Activated T-cell treated with anti-CD3 and anti-CD28 coated beads, Interleukin-2, amount 50 U/mL, for 72 hours (primary cell): ENCODE measurements around the gene RAB36. TPM values are rescaled to one million over a fixed set of nuclear protein-coding genes. Genes with fewer than 3 reads are reported as not detected.

Experiments used
- ATAC-seq, 2 donors: fragments of 150-1000 bp; cut with Tn5 transposase; replicated peaks in 1 of 2; 2 replicates each; pipeline ENCODE4 v1.10.0; 2021; ENCODE audit warnings: moderate library complexity in 2 of 2, mild to moderate bottlenecking in 1 of 2
- DNase-seq, 2 donors: peaks; one replicate each; pipeline ENCODE4 v3.0.0; 2021 to 2022; ENCODE audit warnings: mixed read lengths in 1 of 2
- H3K27ac Mint-ChIP-seq: one replicate; pipeline ENCODE4 v1.8.0; 2022; ENCODE audit warnings: mild to moderate bottlenecking, moderate library complexity, mixed read lengths
- H3K27me3 Mint-ChIP-seq: one replicate; pipeline ENCODE4 v1.8.0; 2022; ENCODE audit warnings: low read depth, mixed read lengths
- H3K36me3 Mint-ChIP-seq, 2 donors: one replicate each; pipeline ENCODE4 v1.8.0; 2022; ENCODE audit warnings: mixed read lengths in 2 of 2, mild to moderate bottlenecking in 1 of 2; ENCODE audit not compliant: insufficient read depth in 2 of 2
- H3K4me1 Mint-ChIP-seq: one replicate; pipeline ENCODE4 v1.8.0; 2022; ENCODE audit warnings: low read depth, mixed read lengths
- H3K4me3 Mint-ChIP-seq, 2 donors: one replicate each; pipeline ENCODE4 v1.8.0; 2022; ENCODE audit warnings: mild to moderate bottlenecking in 2 of 2, mixed read lengths in 2 of 2, moderate library complexity in 2 of 2
- H3K9me3 Mint-ChIP-seq, 2 donors: one replicate each; pipeline ENCODE4 v1.8.0; 2022; ENCODE audit warnings: mixed read lengths in 2 of 2
- total RNA-seq, 2 donors: library from RNA; stranded (reverse); gene quantifications; one replicate each; pipeline ENCODE4 v1.2.3, GENCODE V29; 2022

Gene RAB36
- total RNA-seq, 2 donors from 2014 or later: 0.14 to 0.19 TPM

DNA sequence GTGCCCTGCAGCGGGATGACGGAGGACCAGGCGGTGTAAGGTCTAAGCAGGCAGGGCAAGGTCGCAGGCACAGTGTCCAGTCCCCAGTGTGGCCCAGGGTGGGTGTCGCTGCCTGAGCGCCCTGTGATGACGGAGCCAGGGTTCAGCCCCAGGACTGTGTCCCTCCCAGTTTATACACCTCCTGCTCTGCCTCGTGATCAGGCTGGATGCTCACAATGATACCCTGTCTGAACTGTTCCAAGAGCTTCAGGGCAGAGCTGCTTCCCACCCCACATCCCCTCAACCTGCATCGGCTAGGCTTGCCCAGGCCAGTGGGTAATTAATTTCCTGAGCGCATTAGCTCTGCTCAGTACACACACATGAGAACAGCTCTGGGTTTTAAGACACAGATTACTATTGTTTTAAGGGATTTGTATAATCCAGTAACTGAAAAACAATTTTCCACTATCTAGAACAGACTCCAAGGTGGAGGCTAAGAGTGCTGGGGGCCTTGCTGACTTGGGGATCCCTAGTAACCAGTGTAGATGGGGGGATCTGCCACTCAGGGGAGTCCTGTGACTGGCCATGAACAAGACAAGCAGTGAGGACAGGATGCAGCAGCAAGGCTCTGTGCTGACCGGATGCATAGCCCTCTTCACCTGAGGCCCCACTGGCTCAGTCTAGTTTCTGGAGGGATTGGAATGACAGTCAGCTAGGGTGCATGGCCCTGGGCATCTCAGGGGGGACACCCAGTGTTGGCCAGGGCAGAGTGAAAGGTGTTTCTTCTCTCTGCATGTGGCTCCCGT lies 40.9 kb upstream of the RAB36 start:
- no peak for ATAC-seq
- no peaks in the 10 kb centered on the region for H3K9me3 Mint-ChIP-seq
- no peaks in the 10 kb centered on the region for H3K27me3 Mint-ChIP-seq
- DNase-seq: no peak
- H3K4me1 Mint-ChIP-seq: no peaks in the 10 kb centered on the region
- no peaks in the 10 kb centered on the region for H3K36me3 Mint-ChIP-seq
- no peak overlapping the region for H3K27ac Mint-ChIP-seq
- H3K4me3 Mint-ChIP-seq: no peak overlapping the region

DNA sequence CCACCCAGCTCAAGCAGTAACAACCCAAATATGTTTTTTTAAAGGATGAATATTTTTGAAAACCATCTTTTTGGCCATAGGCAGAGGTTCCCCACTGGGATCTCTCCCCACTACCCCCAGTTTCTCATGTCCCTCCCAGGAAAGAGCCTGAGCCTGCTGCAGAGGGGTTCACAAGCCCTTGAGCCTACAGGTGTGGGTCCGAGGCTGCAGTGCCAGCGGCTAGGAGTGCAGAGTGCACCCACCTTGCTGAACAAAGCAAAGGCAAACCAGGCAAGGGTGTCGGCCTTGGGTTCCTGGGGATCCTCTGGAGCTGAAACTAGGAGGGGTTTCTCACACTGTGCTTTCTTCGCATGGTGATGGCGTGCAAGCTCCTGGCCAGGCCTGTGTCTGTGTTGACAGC lies 40.0 kb upstream of the RAB36 start:
- H3K9me3 Mint-ChIP-seq: no peaks in the 10 kb centered on the region
- DNase-seq: no peak
- no peaks in the 10 kb centered on the region for H3K27me3 Mint-ChIP-seq
- no peaks in the 10 kb centered on the region for H3K36me3 Mint-ChIP-seq
- no peak for ATAC-seq
- H3K27ac Mint-ChIP-seq: no peak overlapping the region
- no peak overlapping the region for H3K4me3 Mint-ChIP-seq
- no peaks in the 10 kb centered on the region for H3K4me1 Mint-ChIP-seq

DNA sequence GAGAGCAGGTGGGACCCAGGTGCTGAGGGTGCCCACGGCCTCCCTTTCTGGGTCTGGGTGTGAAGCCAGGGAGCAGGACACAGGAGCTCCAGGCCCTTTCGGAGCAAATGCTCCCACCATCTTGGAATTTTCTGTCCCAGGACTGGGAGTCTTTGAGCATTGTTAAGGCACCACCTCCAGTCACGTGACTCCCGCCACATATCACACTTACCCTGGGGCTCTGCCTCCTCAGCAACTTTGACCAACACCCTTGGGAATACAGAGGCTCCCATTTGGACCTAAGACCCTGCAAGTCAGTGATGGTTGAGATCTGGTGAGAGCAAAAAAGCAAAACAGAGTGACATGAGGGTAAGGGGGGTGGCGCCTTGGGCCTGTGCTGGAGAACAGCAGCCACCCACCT lies 39.4 kb upstream of the RAB36 start:
- Mint-ChIP-seq H3K36me3 (no peaks in the 10 kb centered on the region), H3K9me3 (no peaks in the 10 kb centered on the region), H3K27me3 (no peaks in the 10 kb centered on the region), H3K27ac (no peak overlapping the region), H3K4me3 (no peak overlapping the region), H3K4me1 (no peaks in the 10 kb centered on the region)
- DNase-seq: no peak
- ATAC-seq: no peak

DNA sequence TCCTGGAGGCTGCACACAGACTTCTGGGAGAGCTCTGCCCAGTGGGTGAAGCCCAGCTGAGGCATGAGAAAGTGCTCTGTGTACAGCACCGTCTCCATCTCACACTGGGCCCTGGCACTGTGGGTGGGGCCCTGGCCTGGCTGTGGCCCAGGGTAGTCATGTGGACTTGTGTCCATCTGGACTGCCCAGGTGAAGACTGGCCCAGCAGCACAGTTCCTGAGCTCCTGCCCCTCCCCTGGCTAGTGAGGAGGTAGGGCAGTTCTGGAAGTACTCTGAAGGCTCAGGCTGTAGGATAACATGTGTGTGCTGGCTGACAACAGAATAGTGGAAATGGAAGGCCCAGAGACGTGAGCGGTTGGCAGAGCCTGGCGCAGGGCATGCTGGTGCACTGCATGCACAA lies 38.9 kb upstream of the RAB36 start:
- DNase-seq (no peak), ATAC-seq (no peak)
- H3K27me3 Mint-ChIP-seq: no peaks in the 10 kb centered on the region
- H3K9me3 Mint-ChIP-seq: no peaks in the 10 kb centered on the region
- no peaks in the 10 kb centered on the region for H3K36me3 Mint-ChIP-seq
- H3K4me1 Mint-ChIP-seq: no peaks in the 10 kb centered on the region
- no peak overlapping the region for H3K27ac Mint-ChIP-seq
- H3K4me3 Mint-ChIP-seq: no peak overlapping the region

DNA sequence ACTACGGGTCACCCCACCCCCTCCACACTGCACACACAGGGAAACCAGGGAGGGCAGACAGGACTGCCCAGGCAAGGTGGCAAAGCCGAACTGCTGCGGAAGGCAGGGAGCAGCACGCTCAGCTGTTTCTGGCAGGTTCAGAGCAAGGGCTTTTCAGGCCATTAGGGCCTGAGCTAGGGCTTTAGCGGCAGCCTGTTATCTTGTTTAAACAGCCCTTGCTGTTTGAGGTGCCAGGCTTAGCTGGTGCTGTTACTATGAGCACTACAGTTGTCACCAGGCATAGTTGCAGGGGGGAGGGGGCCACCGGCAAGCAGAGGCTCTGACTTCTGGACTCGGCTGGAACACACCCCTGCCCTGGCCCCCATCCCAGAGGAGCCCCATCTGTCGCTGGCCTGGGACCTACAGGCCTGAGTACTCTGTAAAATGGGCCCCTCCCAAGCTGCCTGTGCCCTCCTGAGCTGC lies 38.3 kb upstream of the RAB36 start:
- no peak overlapping the region for H3K4me3 Mint-ChIP-seq
- DNase-seq: no peak
- ATAC-seq: no peak
- H3K27me3 Mint-ChIP-seq: no peaks in the 10 kb centered on the region
- H3K27ac Mint-ChIP-seq: no peak overlapping the region
- H3K4me1 Mint-ChIP-seq: no peaks in the 10 kb centered on the region
- H3K9me3 Mint-ChIP-seq: no peaks in the 10 kb centered on the region
- H3K36me3 Mint-ChIP-seq: no peaks in the 10 kb centered on the region

DNA sequence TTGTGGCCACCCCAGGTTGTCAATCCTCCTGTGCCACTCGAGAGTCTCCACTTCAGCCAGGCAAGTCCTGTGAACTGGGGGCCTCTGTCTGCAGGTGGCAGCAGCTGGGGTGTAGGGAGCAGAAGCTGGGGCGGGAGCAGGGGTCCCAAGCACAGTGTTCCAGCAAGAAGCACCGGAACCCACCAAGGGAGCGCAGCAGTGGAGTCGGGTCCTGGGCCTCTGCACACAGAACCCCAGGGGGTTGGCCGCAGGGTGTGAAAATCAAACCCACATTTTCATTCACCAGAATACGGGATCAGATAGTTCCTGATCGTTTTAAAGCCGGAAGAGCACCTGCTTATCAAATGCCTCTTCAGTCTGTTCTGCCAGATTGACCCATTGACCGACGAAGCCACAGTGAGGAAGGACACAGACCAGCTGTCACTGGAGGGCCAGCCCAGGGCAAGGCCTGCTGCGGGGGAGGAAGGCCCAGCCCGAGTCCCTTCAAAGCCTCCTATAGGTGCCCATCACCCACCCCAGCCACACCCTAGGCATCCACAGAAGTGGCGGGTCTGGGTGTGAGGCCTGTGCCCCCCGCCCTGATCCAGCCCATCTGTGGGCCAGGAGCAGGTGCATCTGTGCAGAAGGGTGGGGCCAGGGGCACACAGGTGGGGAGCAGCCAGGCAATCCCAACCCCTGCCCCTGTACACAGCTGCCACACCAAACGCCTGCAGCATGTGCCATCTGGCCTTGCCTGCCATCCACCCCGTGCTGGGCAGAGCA lies 37.6 kb upstream of the RAB36 start:
- no peak for DNase-seq
- no peaks in the 10 kb centered on the region for H3K9me3 Mint-ChIP-seq

DNA sequence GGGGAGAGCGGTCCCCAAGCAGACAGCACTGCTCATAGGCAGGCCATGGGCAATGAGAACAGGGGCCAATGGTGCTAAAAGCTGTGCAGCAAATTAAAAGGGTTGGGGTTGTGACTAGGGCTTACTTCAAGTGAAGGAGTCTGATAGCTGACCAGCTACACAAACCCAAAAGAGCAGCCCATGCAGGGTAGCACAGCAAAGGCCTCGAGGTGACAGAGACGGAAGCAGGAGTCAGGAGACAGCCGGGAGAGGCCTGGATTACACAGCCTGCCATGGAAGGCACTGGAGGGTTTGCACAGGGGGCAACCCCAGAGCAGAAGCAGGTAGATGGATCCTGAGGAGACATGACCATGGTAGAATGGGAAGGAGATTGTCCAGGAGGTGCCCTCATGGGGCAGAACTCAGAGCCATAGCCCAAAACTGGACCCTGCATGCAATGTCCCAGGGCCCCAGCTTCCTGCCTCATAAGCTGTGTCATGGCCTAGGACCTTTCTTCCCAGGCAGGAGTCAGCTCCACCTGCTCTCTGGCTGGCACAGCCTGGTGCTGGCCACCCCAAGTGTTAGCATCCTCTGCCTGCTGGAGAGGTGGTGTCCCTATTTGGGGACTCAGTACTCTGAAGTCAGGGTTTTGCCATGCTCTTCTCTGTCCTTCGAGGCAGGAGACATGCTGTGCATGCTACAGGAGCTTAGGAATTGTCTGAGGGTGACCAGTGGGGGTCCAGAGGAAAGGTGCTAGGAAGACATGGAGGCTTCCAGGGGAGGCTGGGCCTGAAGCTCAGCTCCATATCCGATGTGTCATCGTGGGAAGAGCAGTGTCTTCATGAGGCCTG lies 36.8 kb upstream of the RAB36 start:
- H3K36me3 Mint-ChIP-seq: no peaks in the 10 kb centered on the region
- H3K4me3 Mint-ChIP-seq: no peak overlapping the region
- no peak overlapping the region for H3K27ac Mint-ChIP-seq
- no peaks in the 10 kb centered on the region for H3K9me3 Mint-ChIP-seq
- no peaks in the 10 kb centered on the region for H3K27me3 Mint-ChIP-seq
- DNase-seq: no peak
- ATAC-seq: no peak
- H3K4me1 Mint-ChIP-seq: no peaks in the 10 kb centered on the region

More for the DNA sequence above, 37.6 kb upstream of the RAB36 start:
- H3K36me3 Mint-ChIP-seq: no peaks in the 10 kb centered on the region
- no peak overlapping the region for H3K4me3 Mint-ChIP-seq
- no peak overlapping the region for H3K27ac Mint-ChIP-seq
- H3K4me1 Mint-ChIP-seq: no peaks in the 10 kb centered on the region
- no peaks in the 10 kb centered on the region for H3K27me3 Mint-ChIP-seq
- ATAC-seq: no peak

DNA sequence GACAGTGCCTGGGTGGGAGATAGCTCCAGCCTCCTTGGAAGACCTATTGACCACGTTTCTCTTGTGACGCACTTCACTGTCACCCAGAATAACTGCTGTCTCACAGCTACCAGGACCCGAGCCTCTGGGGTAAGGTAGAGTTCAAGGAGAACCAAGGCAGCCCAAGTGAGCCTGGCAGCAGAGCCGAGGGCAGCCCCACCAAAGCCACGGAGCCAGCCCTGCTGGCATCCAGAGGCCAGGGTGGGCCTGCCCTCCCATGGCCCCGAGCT lies 36.3 kb upstream of the RAB36 start:
- no peak overlapping the region for H3K27ac Mint-ChIP-seq
- H3K36me3 Mint-ChIP-seq: no peaks in the 10 kb centered on the region
- H3K9me3 Mint-ChIP-seq: no peaks in the 10 kb centered on the region
- no peaks in the 10 kb centered on the region for H3K27me3 Mint-ChIP-seq
- H3K4me3 Mint-ChIP-seq: no peak overlapping the region
- no peaks in the 10 kb centered on the region for H3K4me1 Mint-ChIP-seq
- no peak for DNase-seq
- ATAC-seq: no peak

DNA sequence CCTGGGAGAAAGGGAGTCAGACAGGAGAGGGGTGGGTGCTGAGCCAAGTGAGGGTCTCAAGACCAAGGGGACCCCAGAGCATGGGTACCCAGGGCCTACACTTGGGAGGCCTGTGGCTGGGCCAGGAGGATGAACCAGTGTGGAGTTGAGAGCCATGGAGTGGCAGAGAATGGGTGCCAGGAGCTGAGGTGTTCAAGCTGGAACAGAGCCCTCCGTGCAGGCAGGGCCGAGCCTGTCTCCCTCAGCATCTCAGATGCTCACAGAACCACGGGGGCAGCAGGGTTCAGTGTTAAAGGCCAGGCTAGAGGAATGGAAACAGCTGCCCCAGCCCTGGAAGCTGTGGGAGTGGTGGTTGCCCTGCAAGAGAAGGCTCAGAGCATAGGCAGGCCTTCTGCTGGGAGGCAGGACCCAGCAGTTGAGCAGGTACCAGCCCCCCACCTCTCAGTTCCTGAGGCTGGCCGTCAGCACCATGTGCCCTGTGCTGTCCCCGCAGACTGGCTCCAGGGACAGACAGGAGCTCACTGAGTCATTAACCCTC lies 35.8 kb upstream of the RAB36 start:
- DNase-seq (no peak), ATAC-seq (no peak)
- Mint-ChIP-seq H3K4me3 (no peak overlapping the region), H3K36me3 (no peaks in the 10 kb centered on the region), H3K9me3 (no peaks in the 10 kb centered on the region), H3K27ac (no peak overlapping the region), H3K4me1 (no peaks in the 10 kb centered on the region), H3K27me3 (no peaks in the 10 kb centered on the region)

DNA sequence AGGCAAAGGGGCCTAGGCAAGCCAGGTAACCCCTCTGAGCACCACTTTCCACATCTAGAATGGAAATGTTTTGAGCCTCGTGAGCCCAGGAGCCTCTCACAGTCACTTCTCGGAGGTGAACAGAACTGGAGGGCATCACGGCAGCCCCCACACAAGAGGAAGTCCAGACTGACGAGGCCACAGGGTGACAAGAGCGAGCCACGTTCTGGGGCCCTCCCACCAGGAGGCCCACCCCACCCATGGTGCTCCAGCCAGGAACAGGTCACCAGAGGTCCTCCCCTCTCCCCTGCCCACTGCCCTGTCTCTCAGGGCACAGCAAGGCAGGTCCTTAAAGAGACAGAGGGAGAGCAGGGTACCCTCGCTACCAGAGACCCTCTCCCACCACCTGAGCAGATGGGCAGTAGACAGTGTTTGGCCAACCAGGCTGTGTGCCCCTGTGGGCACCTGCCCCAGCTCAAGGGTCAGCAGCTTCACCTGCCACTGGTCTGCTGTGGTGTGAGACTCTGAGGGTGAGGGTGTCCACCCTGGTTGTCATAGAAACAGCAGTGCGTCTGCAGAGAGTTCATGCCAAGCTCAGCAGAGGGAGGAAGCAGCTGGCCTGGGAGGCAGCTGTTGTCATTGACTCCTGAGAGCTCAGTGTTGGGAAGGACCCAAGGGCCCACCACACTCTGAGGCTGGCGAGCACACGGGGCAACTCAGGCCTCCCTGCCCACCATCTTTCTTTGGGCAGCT lies 34.9 kb upstream of the RAB36 start:
- DNase-seq (no peak), ATAC-seq (no peak)
- no peaks in the 10 kb centered on the region for H3K36me3 Mint-ChIP-seq
- no peaks in the 10 kb centered on the region for H3K9me3 Mint-ChIP-seq
- H3K27ac Mint-ChIP-seq: no peak overlapping the region
- H3K4me3 Mint-ChIP-seq: no peak overlapping the region
- no peaks in the 10 kb centered on the region for H3K4me1 Mint-ChIP-seq
- no peaks in the 10 kb centered on the region for H3K27me3 Mint-ChIP-seq

DNA sequence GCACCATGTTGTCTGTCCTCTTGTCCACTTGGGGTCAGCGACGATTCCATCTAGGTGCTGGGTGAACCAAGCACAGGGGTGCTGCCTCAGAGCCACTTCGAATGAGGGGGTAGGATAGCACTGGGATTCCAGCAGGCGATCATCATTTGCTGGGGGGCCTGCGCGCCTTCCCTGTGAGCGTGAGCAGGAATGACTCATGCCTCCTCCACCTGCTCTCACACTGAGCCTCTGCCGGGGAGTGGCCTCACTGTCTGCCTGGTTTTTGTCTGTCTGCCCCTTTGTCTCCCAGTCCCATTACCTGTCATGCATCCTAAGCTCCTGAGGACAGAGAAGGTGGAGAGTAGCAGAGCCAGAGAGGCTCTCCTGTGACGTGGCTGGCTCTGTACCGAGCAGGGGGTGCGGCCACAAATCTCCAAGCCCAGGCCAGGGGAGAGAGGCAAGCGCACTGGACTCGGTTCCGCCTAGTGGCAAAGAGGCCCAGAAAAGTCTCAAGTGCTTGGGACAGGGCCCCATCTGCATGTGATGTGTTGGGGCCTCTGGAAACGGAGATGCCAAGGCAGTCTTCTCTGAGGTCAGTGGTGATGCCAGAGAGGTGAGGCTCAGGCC lies 34.3 kb upstream of the RAB36 start:
- Mint-ChIP-seq H3K4me1 (no peaks in the 10 kb centered on the region), H3K36me3 (no peaks in the 10 kb centered on the region), H3K27me3 (no peaks in the 10 kb centered on the region), H3K27ac (no peak overlapping the region), H3K4me3 (no peak overlapping the region), H3K9me3 (no peaks in the 10 kb centered on the region)
- DNase-seq (no peak), ATAC-seq (no peak)

DNA sequence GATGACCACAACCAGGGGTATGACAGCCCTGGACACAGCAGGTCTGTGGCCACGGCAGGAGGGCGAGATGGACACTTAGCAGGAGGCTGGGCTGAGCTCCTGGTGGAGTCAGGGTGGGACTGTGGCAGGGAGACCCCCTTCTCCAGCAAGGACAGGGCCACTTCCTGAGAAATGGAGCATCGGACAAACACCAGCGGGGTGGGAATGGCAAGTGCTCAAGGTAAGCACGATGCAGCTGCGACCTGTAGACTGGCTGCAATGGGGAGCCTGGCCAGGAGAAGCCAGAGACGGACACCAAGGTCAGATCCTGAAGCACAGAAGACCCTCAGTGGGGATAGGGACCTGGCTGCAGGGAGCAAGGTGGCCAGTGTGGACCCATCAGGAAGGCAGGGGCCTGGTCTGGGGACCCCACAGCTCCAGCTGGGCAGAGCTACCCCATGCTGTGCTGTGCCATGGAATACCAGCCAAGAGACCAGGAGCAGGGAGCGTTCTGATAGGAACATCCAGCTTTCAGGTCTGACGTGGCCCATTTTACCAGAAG lies 32.7 kb upstream of the RAB36 start:
- Mint-ChIP-seq H3K27me3 (no peaks in the 10 kb centered on the region), H3K36me3 (no peaks in the 10 kb centered on the region), H3K4me3 (no peak overlapping the region), H3K4me1 (no peaks in the 10 kb centered on the region), H3K9me3 (no peaks in the 10 kb centered on the region), H3K27ac (no peak overlapping the region)
- ATAC-seq: no peak
- DNase-seq: no peak
